SU-DHL-6 (cell line): ENCODE results near the gene NAT16.

ENCODE experiments used
- H2AFZ ChIP-seq: fragments of 200-600 bp; sonication (generic); 2 replicates; pipeline ENCODE4 v1.6.1; 2014; ENCODE audit warnings: low read depth, mild to moderate bottlenecking, moderate library complexity, mixed read lengths, antibody characterized with exemption, low read length; ENCODE audit not compliant: severe bottlenecking
- H3F3A ChIP-seq: fragments of 200-600 bp; shearing (Covaris generic); 2 replicates; pipeline ENCODE4 v1.6.0; 2016; ENCODE audit warnings: antibody characterized with exemption, mild to moderate bottlenecking; ENCODE audit not compliant: insufficient read depth
- H3K27ac ChIP-seq: fragments of 200-600 bp; sonication (generic); 2 replicates; pipeline ENCODE4 v1.5.1; 2016; ENCODE audit warnings: low read depth, mild to moderate bottlenecking, low read length, moderate library complexity, mixed read lengths
- H3K27me3 ChIP-seq: fragments of 200-600 bp; sonication (generic), shearing (Covaris generic); 2 replicates; pipeline ENCODE4 v1.6.0; 2014; ENCODE audit warnings: mild to moderate bottlenecking, low read length
- H3K36me3 ChIP-seq: fragments of 200-600 bp; sonication (generic); 2 replicates; pipeline ENCODE4 v1.6.1; 2014; ENCODE audit warnings: mild to moderate bottlenecking, low read length, mixed read lengths
- H3K4me2 ChIP-seq: fragments of 300-600, 200-600 bp; shearing (Covaris generic), sonication (generic); 2 replicates; pipeline ENCODE4 v1.6.0; 2014; ENCODE audit warnings: low read length, low read depth, mild to moderate bottlenecking; ENCODE audit not compliant: poor library complexity, severe bottlenecking
- H3K4me3 ChIP-seq: fragments of 200-600 bp; sonication (generic); 2 replicates; pipeline ENCODE4 v1.5.1; 2014; ENCODE audit warnings: antibody characterized with exemption, low read length, mild to moderate bottlenecking, mixed read lengths; ENCODE audit not compliant: insufficient read depth, poor library complexity, severe bottlenecking
- H3K79me2 ChIP-seq: fragments of 200-600 bp; sonication (generic); 2 replicates; pipeline ENCODE4 v1.6.1; 2014; ENCODE audit warnings: mild to moderate bottlenecking, low read length, moderate library complexity; ENCODE audit not compliant: insufficient read depth
- H3K9ac ChIP-seq: fragments of 200-600 bp; sonication (generic); 2 replicates; pipeline ENCODE4 v1.7.0; 2014; ENCODE audit warnings: mild to moderate bottlenecking, low read length
- H3K9me2 ChIP-seq: fragments of 200-600 bp; sonication (generic); replicated peaks from 2 replicates; pipeline ENCODE4 v1.6.1; 2014; ENCODE audit warnings: low read length; ENCODE audit not compliant: insufficient read depth
- H3K9me3 ChIP-seq: fragments of 200-600 bp; sonication (generic); 2 replicates; pipeline ENCODE4 v1.6.1; 2014; ENCODE audit warnings: low read length, mixed read lengths; ENCODE audit not compliant: insufficient read depth
- H4K20me1 ChIP-seq: fragments of 200-600 bp; sonication (generic); 2 replicates; pipeline ENCODE4 v1.6.1; 2014; ENCODE audit warnings: low read depth, mild to moderate bottlenecking, antibody characterized with exemption, low read length, moderate library complexity, mixed read lengths
- CTCF ChIP-seq: fragments of 200-600 bp; sonication (generic); IDR thresholded peaks from one replicate; pipeline ENCODE4 v1.5.1; 2017; ENCODE audit warnings: antibody characterized with exemption, mild to moderate bottlenecking, low read length, moderate library complexity; ENCODE audit not compliant: insufficient read depth, poor library complexity, severe bottlenecking
- EZH2phosphoT487 ChIP-seq: fragments of 200-600 bp; sonication (generic), shearing (Covaris generic); conservative IDR thresholded peaks from 2 replicates; pipeline ENCODE4 v1.6.1; 2018; ENCODE audit warnings: mild to moderate bottlenecking, antibody characterized with exemption, low read length, moderate library complexity, mixed read lengths

NAT16 gene

DNA sequence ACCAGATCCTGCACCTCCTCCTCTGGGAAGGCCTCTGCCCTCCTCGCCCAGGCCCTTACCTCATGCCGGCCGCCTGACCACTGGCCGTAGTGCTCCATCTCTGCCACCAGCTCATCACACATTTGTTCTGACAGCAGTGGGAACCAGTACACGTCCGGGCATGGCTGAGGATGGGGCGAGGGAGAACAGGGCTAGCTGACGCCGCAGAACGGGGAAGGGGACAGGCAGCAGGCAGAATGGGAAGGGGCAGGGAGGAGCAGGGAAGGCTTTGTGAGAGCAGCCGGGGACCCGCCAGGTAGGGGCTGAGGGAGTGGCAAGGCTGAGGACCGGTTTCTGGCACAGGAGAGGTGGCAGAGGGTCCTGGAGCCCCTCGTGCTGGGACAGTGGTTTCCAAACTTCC lies 28.7 kb upstream of the NAT16 start:
- no peaks in the 10 kb centered on the region for H3K79me2 ChIP-seq
- H2AFZ ChIP-seq: no peak overlapping the region
- H3F3A ChIP-seq: no peaks in the 10 kb centered on the region
- no peak overlapping the region for H3K9ac ChIP-seq
- no peaks in the 10 kb centered on the region for H3K36me3 ChIP-seq
- H4K20me1 ChIP-seq: no peaks in the 10 kb centered on the region
- H3K27ac ChIP-seq: no peak overlapping the region
- no peaks in the 10 kb centered on the region for H3K27me3 ChIP-seq
- no peaks in the 10 kb centered on the region for H3K9me3 ChIP-seq
- H3K9me2 ChIP-seq: no peaks in the 10 kb centered on the region
- H3K4me2 ChIP-seq: no peak overlapping the region
- TF ChIP-seq EZH2phosphoT487 (no peak), CTCF (no peak)
- no peak overlapping the region for H3K4me3 ChIP-seq

DNA sequence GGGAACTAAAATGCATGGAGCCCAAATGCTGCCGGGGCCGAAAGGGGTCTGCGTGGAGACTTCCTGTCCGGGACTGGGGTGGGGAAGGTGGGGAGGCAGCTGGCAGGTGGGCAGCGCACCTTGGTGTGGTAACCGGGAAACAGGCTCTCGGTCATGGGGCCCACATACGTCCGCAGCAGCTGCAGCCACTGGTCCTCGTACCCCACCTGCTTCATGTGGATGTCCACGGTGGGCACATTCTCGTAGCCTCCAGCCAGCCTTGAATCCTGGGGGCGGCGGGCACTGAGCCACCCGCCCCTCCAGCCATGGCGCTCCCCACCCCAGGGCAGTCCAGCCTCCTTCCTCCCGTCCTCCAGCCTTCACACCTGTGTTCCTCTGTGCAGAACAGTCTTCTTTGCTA lies 27.4 kb upstream of the NAT16 start:
- no peaks in the 10 kb centered on the region for H3F3A ChIP-seq
- no peak overlapping the region for H2AFZ ChIP-seq
- no peaks in the 10 kb centered on the region for H3K9me3 ChIP-seq
- no peaks in the 10 kb centered on the region for H3K9me2 ChIP-seq
- H3K79me2 ChIP-seq: no peaks in the 10 kb centered on the region
- H3K4me3 ChIP-seq: no peak overlapping the region
- H3K4me2 ChIP-seq: no peak overlapping the region
- H3K27me3 ChIP-seq: no peaks in the 10 kb centered on the region
- TF ChIP-seq CTCF (no peak), EZH2phosphoT487 (no peak)
- H3K27ac ChIP-seq: no peak overlapping the region
- H3K36me3 ChIP-seq: no peaks in the 10 kb centered on the region
- no peaks in the 10 kb centered on the region for H4K20me1 ChIP-seq
- no peak overlapping the region for H3K9ac ChIP-seq

DNA sequence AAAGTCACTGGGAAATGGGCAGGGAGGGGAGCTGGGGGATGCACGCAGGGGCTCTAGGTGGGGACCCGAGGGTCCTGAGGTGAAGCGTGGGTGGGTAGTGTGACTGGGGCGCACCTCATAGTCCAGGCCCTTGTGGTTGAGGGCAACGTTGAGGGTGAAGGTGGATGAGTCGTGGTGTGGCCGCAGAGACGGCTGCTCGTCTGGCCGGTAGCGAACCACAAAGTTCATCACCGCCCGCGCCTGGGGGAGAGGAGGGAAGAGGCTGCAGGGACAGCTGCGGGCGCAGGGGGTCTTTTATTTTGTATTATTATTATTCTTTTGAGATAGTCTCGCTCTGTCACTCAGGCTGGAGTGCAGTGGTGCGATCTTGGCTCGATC lies 26.6 kb upstream of the NAT16 start:
- Histone ChIP-seq H3K9ac (no peak overlapping the region), H3K4me2 (no peak overlapping the region), H3K4me3 (no peak overlapping the region), H3K27me3 (no peaks in the 10 kb centered on the region), H3K27ac (no peak overlapping the region), H3F3A (no peaks in the 10 kb centered on the region), H3K9me2 (no peaks in the 10 kb centered on the region), H3K9me3 (no peaks in the 10 kb centered on the region), H3K36me3 (no peaks in the 10 kb centered on the region), H4K20me1 (no peaks in the 10 kb centered on the region), H3K79me2 (no peaks in the 10 kb centered on the region), H2AFZ (no peak overlapping the region)
- no peak for TF ChIP-seq CTCF
- TF ChIP-seq EZH2phosphoT487: no peak
